Astrocyte of the hippocampus (primary cell): ENCODE results near the gene ELMOD1.
A peak's percentile ranks its signal among the peaks of the same experiment; 100 is the strongest.

Experiments used
- DNase-seq: peaks from one replicate; pipeline ENCODE4 v3.0.0; 2011; ENCODE audit warnings: low read depth, low spot score

ELMOD1 gene

DNA sequence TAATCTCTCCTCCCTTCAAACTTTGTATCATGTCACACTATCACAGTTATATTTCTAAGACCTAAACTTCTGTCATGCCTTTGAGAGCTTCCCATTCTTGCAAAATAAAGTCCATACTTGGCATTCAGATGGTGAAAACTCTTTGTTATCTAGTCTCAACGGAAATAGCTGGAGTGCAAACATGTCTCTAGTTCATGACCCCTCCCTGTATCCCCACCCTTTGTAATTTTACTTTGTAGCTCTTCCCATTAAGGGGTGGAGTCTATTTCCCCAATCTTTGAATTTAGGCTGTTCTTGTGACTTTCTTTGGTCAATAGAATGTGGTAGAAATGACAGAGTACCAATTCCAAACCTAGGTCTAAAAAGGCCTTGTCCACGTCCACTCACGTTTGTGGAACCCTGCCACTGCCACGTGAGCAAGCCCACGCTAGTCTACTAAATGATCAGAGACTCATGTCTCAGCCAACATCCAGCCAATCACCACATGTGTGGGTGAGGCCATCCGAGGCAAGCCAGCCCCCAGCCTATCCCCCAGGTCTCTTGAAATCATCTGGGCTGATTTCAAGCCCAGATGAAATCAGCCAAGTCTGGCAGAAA is 97.5 kb downstream of the ELMOD1 start:
- no peak for DNase-seq

DNA sequence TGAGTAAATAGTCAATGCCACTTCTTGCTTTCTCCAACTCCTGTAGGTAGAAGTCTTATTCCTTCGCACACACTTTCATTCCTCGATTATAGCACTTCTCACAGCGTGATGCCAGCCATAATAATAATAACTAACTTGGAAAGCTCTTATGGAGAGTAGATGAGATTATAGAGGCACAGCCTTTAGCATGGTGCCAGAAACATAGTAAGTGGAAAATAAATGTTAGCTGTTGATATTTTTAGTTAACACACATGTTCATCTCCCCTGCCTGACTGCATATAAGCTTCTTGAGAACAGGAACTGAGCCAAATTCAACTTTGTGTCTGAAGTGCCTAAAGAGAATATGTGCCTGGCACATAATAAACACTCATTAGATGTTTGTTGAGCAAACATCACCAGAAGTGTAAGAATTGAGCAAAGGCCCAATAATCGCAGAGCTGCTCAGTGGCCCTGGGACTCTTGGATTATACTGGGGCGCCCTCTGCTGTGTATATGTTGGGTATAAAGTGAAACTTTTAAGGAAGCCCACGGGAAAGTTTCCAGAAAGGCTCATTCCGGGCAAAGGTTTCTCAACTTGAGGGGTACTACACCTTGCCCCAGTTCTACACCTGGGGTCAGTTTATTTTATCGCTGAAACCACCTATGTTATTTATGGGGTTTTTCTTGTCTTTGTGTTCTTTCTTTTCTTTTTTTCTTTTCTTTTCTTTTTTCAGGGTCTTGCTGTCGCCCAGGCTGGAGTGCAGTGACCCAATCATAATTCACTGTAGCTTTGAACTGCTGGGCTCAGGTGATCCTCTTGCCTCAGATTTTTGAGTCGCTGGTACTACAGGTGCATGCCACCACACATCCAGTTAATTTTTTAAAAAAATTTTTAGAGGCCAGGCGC is 98.6 kb downstream of the ELMOD1 start:
- peak; percentile 82 for DNase-seq

DNA sequence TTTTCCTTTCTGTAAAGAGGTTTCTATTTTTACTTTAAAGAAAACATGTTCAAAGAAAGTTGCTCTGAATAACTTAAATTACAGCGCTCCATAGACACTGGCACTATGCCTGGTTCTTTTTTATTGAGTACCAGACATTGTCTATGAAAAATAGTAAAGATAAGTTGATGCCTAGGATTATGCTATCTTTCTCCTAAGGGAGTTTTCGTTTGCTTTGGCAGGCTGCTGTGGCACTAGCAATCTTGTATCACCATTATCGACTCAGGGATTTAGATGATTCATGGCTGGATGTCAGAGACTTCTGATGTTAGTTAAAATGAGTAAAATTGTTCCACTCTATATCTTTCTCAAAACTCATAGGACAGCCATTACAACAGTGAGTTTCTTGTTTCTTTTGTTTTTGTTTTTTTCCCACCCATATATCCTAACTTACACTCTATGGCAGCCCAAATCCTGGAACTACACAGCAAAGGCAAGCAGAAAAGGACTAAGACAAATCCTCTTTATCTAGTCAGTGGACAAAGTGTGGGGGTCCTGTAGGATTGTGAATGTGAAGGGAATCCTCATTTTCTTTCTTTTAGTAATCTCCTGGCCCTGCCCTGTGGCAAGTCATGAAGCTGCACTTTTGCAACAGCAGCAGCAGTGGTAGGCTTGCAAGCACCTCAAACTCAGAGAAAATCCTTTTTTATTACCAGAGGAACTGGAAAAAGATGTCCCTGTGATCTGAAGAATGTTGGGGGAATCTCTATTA is 100.2 kb downstream of the ELMOD1 start:
- peak; percentile 49 for DNase-seq

DNA sequence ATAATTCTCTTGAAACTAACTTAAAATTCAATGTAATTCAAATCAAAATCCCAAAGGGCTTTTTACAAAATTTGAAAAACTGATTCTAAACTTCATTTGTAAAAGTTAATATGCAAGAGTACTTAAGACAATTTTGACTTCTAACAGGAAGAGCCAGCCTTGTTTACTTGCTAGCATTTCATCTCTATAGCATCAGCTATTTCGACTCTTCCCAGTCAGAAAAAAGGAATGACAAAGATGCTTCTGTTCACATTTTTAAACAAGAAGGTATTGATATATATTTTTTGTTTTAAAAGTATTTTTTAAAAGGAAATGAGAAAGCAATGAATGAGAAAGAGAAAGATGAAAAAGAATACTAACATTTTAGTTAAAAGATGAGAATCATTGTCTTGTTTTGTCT is 104.5 kb downstream of the ELMOD1 start:
- no peak for DNase-seq

DNA sequence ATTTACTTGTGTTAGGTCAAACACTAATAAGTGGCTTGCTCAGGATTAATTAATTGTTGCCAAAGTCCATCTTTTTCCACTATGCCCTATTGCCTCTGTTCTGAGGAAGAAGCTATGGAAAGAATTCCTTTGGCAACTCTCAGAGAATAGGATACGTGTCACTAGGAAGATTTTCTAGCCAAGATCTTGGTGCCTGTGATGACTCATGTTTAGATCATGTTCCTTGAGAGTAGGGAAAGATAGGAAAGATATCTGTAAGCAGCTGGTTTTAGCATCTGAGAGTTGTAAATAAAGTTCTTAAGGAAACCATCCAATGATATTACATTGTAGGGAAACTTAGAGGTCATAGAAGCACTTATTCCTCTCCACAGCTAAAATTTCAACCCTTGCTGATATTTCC is 105.2 kb downstream of the ELMOD1 start:
- peak; percentile 85 for DNase-seq

DNA sequence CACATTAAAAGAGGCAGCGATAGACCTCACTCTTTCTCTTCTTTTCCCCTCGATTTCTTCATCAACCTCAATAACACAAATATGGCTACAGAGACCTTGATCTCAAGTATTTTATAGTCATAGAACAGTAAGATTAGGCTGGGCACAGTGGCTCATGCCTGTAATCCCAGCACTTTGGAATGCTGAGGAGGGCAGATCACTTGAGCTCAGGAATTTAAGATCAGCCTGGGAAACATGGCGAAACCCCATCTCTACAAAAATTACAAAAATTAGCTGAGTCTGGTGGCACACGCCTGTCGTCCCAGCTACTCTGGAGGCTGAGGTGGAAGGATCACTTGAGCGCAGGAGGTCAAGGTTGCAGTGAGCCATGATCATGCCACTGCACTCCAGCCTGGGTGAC is 106.3 kb downstream of the ELMOD1 start:
- no peak for DNase-seq

DNA sequence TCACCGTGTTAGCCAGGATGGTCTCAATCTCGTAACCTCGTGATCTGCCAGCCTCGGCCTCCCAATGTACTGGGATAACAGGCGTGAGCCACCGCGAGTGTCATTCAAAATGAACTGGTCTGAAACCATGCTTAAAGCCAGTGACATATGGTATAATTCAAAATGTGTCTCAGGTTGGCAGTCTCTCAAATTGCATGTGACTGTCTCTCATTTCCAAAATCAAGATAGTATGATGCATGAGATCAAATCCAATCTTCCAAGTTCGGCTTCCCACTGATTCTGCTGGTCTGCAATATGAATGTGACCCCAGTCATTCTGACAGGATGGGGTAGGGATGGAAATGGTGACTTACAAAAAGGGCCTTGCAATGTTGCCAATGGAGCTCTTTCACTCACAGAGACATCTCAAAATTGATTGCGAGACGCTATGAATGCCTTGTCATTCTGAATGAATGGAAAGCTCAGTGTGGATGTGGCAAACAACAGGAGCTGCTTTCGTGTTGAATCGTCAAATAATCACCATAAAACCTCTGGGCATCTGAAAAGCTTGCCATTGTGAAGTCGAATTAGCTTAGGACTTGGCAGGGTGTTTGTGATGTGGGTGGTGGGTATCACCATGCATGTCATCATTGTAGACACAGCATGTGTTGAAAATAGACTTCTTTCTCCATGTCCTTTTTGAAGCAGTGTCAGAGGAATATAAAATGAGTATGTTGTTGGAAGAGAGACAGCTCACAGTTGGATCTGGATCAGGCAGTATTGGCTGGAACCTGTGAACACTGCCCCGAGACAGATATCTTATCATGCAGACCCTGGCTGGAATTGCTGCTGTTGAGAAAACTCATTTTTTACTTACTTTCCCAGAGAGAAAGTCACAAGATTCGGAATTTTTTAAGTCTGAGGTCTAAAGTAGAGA is 108.7 kb downstream of the ELMOD1 start:
- DNase-seq = no peak

DNA sequence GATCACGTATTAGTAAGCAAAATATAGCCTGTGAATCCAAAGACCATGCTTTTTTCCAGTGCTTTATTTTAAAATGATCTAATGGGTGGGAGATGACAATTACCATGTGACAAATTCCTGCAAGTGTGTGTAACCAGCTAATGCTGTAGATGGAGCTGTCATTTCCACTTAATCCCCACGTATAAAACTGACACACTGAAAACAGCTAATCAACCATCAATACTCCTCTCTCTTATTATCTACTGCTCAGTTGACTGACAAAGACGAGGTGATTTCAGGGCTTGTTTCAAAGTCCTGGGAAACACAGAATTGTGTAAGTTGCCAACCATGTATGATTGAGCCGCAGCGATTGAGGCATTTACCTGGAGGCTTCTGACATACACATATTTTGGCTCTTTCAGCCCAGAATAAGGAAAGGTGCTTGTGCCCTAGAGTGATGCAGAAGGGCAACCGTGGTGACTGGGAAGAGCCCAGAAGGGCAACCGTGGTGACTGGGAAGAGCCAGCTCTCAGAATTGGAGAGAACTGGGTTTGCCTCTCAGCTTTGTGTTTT is 111.2 kb downstream of the ELMOD1 start:
- DNase-seq = no peak

DNA sequence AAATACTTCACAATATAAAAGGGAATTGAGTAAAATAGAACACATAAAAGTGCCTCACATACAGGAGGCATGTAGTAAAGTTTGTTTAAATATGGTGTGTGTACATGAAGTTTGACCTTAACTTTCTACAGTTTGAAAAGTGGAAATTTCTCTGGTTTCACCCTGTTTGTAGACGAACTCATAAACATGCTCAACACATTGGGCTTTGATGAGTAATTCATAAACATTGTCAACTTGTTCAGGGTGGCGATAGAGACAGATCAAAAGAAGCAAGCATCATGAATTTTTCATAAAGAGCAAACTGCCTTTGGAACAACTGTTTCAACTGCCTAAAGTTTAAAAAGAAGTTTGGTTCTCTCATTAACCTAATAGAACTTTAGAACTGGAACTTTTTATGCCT is 111.8 kb downstream of the ELMOD1 start:
- DNase-seq = peak; percentile 45

DNA sequence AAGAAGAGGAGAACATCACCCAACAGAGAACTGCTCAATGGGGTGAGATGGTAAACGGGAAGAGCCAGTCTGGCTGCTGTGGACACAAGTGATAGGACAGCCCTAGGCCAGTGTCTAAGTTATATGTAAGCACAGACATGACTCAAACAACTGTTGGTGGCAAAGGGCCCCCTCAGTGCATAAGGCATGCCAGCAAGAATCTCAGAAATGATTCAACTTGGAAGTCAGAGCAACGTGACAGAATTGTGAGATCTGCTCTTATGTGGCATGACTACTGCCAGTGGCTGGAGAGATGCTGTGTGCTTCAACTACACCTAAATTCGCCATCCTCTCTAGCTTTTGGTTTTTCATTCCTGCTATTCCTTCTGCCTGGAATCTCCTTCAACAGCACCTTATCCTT is 113.5 kb downstream of the ELMOD1 start:
- peak; percentile 73 for DNase-seq

DNA sequence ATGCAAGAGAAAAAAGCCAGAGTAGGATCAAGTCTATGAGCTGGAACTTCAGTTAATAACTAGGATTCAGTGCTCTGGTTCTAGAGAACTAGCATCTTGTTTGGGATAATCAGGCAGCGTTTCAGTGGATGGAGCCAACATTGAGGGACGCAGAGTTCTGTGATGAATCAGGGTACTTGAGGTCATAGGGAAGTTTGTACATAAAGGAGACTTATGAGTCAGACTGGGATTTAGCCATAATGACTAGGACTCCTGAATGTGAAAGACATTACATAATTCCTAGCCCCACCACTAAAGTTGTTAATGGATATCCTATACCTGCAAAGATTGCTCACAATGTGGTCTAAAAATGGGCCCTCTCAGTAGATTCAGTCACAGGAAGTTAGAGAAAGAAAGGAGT is 114.1 kb downstream of the ELMOD1 start:
- peak; percentile 89 for DNase-seq

DNA sequence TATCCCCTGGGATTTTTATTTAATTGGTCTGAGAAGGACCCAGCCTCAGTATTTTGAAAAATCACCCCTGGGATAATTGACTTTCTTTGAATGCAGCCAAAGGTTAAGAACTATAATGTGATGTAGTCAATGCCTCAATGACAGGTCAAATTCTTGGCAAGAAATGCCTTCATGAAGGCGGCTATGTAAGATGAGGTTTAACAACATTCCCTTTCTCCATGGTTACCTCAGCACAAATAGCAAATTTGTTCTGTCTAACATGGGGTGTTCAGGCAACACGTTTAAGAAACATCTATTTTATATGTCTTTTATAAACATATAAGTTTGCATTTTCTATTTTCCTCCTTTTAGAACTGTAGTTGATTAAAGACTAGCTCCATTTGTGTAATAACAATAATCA is 115.6 kb downstream of the ELMOD1 start:
- DNase-seq = peak; percentile 65

DNA sequence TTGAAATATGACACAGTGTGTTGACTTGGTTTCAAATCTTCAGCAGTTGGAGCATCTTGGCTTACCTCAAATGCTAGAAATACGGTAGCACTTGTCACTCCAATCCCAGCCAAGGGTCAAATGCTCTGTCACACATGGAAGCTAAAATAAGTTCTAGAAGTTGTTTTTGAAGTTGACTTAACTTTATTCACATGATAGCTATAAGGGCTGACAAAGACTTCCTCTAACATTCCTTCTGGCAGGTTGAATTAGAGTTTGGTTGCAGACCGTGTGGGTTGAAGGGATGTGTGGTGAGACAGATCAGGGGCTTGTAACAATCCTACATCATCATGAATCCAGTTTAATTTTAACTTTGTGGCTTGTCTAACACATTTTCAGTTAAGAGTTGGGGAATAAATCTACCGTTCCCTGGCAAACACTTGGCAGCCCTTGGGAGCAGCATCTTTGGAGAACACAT is 116.3 kb downstream of the ELMOD1 start:
- no peak for DNase-seq

DNA sequence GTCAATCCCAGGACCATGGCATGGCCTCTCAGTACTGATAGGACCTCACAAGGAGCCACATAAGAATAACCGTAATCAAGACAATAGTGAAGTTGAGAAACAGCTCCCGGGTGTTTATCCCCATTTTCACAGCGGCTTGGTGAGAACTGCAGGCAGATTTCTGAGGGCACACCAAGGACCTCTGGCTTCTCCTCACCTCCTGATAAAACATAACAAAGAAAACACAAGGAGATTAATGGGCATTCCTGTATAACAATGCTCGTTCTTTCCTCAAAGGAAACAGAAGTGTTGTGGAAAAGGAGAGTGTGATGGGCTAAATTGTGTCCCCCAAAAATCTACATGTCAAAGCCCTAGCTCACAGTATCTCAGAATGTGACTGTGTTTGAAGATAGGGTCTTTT is 116.9 kb downstream of the ELMOD1 start:
- DNase-seq = no peak

DNA sequence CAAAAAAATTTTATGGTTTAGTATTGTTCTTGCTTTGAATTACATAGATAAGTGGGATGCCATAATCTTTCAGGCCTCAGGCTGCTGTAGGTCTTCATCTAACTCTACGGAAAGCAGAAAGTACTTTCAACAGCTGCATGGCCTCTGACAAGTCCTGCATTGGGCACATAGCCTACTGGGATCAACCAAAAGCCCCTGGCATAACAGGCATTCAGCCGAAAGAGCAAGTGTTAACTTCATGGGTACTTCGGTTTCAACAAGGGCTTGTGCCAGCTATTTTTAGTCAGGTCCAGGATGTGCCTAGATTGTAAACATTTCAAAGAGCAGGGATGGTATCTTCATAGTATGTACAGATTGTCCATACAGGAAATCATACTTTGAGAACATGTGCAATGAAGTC is 117.8 kb downstream of the ELMOD1 start:
- no peak for DNase-seq

DNA sequence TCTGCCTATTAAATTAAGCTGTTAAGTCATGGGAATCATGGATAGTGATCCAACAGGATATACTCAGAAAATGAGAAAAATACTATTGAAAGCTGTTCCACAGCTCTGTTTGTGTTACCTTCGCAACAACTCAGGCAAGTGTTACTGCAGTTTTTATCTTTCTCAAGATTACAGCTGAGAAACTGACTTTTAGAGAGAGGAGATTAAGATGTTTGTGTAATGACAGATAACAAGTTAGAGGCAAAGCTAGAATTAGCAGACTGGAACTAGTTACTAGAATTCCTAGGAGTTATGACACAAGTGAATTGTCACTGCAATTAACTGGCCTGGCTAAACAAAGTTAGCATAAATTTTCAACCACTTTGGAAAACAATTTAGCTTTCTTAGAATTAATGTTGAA is 119.4 kb downstream of the ELMOD1 start:
- DNase-seq = no peak

DNA sequence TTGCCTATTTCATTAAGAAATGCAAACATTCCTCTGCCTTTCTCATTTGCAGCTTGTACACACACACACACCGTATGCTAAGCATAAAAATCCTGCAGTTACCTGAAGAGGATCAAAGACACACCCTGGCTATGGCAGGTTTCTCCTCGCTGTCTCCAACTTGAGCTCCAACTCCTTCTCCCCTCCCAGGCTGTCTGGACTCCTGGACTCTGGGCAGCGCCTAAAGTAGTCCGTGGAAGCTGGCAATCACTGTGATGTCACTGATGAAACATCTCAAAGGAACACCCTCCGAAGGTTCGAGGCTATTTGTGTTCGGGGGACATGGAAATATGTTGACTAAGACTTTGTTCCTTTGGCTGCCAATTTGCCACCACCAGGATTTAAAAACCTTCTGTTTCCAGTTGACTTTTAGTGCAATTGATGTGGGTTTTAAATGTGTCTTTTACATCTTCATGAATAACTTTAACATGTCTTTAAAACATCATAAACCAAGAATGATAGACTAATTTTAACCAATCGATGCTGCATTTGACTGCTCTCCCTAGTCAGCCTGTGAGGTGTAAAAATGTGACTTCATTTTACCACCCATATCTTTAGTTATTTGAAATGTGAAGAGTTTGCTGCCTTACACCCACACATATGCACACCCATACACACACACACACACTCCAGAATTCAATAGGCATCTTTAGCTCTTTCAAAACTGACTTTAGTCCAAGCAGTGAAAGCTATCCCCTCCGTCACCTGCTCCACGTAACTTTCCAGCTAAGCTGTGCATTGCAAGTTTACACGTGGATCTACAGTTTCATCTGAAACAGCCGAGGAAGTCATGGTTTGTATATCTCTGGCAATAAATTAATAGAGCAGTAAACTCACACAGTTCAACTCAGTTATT is 121.2 kb downstream of the ELMOD1 start, which contains the start of gene SLN:
Gene SLN (minus strand): TSS at position 196 of the 895 bp plus-strand sequence.
- peak; percentile 21 for DNase-seq

DNA sequence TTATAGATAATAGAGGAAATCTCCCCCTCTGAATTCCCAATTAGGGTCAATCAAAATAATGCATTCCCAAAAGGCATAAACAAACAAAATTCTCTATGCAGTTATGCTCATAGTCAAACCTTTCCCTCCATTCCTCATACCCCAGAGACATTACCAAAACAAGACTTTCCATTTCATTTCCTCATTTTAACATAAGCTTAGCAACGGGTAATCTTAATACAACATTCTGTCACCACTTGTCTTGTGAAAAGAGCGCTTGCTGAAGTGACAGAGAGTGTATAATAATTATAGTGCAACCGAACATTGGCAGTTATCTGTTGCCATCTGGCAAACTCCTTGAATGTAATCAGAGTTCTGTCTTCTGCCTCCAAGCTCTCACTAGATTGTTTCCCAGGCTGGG is 122.1 kb downstream of the ELMOD1 start:
- no peak for DNase-seq
